Measurements from ENCODE around the gene WNT11.

DNA sequence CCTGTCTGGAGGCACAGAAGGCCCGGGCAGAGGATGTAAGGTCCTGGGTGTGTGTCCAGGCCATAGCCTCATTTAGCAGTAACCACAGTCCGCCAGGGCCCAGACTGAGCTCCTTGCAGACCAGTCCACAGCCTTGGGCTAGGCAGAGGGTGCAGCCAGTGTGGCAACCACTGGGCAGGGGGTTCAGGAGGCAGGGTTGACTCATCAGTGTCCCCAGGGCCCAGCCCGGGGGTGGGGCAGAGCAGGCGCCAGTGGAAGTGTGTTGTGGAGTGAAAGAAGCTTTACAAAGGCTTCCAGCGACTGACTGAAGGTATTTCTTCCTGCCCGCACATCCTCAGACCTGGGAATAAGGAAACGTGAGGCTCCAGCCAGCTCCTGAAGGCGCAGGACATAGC is 27.7 kb upstream of the WNT11 start:
- TF ChIP-seq EZH2 (IDR thresholded peaks at IDR 0.05; ENCODE audit: insufficient read depth, poor library complexity, severe bottlenecking) (no peak), EZH2phosphoT487 (IDR thresholded peaks at IDR 0.05; ENCODE audit: insufficient read depth, low read depth) (no peak)

All from GM23248 (cell line).